GM21737 (cell line): ENCODE results near the gene HMCN1.
"Not testable (repeated sequence)": the region's sequence is repeated elsewhere in the genome, so short reads cannot be mapped to it uniquely, and the experiment has no call there.

Experiments used
- ATAC-seq: cut with Tn5 transposase; IDR thresholded peaks from one replicate; pipeline ENCODE4 v1.9.1; 2021; ENCODE audit warnings: mild to moderate bottlenecking, moderate library complexity; ENCODE audit not compliant: unreplicated experiment

Gene HMCN1

DNA sequence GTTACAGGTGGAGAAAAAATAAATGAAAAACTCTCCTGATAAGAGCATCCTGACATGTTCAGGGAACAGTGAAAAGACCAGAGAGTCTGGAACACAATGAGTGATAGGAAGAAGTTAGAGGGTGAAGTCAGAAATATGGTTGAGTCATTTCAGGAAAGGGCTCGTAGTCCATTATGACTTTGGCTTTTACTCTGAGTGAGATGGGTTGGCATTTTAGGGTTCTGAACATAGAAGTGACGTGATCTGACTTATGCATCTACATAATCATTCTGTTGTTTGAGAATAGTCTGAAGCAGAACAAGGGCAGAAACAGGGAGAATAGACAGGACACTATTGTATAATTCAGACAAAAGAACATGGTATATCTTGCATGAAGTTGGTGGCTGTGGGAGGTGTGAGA lies 5.8 kb downstream of the HMCN1 start:
- no peak for ATAC-seq

DNA sequence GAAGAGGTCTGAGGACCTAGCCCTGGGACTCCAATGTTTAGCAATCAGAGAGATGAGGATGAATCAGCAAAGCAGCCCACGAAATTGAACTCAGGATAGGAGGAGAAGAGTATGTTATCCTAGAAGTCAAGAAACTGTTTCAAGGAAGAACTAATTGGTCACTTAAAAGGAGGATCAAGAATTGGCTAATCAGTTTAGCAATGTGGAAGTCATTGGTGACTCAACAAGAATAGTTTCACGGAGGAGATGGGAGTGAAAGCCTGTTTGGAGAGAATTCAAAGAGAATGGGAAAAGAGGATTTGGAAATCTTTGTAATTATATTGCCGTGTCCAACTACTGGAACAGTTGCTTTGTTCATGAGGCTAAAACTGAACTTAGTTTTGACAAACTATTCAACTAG lies 7.4 kb downstream of the HMCN1 start:
- no peak for ATAC-seq

DNA sequence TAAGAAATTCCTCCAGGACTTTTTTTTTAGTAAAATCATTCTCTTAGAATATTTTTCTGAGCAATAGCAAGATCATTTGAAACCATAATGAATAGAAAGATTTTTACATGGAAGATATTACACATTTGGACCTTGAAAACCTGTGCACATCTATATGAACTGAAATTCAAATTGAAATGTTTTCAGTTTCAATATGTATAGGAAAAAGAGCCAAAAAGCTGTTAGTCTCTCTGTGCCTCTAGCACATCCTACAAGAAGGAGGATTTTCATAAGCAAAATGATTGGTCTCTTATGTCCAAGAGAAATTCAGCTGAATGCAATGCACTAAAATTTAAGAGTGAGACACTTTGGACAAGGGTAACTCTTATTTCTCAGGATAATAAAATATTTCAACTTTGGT lies 8.2 kb downstream of the HMCN1 start:
- no peak for ATAC-seq

DNA sequence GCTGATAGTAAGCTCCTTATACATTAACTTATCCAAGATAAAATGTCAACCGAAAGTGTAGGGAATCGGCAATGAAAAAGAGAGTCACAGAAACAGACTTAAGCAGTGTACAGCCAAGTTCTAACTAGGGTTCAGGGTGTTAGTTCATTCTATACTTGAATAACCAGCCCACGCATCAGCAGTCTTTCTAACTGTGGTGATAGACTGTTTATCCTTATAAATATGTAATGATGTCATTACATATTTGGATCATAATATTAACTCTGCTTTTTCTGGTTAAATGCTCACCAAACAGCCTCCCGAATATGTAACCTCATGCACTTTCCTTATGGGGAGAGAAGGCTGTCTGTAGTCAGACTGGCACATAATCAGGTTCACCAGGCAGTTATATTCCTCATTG lies 11.0 kb downstream of the HMCN1 start:
- ATAC-seq, result no peak

DNA sequence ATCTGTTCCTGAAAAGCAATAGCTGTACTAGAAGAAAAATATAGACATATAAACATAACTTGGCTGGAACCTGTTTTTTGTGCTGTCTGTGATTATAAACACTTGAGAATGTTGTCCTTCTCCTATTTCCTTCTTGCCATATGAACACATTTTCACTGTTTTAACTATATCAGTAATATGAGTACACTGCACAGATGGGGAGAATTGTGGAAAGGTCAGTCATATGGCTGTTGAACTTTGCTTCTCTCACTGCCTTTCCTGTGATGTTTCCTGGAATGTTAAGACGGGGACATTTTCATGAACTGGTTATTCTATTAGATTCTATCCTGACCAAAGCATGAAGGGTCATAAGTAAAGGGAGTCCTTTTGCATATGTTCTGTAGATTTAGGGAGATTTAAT lies 24.9 kb downstream of the HMCN1 start:
- ATAC-seq, result no peak

DNA sequence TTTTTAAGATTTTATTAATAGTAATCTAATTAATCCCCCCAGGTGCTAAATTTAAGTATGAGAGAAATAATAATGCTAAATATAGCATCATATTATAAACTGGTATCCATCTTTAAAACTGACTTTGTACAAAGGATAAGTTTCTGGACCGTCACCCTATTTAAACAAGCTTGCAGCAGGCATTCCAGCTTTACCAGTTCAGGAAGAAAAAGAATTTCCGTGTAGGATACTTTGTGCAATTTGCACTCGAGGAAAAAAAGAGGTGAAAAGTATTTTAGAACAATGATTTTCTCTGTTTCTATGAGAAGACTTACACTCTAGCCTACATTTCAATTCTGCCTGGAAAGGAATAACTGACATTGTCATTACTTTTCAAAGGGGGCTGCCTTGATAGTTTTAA lies 27.6 kb downstream of the HMCN1 start:
- ATAC-seq, result no peak

DNA sequence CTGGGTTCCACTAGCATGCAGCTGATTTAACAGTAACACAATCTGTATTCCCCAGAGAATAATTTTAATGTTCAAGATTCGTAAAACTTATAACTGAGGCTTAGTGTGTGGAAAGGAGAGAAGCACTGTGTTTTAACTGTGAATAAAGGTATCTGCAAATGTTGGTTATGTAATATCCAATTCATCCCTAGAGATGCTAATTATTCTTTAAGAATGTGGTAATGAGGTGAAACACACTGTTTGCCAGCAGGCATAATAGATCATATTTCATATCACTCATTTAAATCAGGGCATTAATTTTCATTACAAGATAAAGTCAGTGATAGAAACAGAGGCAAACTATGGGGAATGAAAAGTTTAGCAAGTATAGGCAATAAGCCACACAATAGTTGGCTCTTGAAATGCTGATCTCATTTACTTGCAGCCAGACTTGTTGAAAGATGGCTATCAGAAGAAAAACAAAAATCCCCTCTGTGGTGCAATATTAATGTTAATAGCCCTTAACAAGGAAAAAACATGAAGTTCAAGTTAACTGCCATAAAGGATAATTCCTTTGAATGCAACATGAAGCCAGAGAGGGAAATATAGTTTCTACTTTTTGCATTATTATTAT lies 33.4 kb downstream of the HMCN1 start:
- ATAC-seq, result no peak

DNA sequence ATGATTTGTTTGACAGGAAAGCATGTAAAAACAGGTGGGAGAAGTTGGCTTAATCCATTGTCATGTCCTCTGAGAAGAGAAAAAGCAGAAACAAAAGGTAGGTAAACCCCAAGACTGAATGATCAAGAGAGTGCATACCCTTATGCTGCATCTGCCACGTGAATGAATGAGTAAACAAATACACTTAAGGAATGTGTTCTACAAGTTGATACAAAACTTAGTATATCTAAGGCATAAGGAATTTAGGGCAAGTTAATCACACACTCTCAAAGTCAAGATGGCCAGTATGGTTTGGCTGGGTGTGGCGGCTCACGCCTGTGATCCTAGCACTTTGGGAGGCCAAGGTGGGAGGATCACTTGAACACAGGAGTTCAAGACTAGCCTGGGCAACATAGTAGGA lies 34.2 kb downstream of the HMCN1 start:
- no peak for ATAC-seq

DNA sequence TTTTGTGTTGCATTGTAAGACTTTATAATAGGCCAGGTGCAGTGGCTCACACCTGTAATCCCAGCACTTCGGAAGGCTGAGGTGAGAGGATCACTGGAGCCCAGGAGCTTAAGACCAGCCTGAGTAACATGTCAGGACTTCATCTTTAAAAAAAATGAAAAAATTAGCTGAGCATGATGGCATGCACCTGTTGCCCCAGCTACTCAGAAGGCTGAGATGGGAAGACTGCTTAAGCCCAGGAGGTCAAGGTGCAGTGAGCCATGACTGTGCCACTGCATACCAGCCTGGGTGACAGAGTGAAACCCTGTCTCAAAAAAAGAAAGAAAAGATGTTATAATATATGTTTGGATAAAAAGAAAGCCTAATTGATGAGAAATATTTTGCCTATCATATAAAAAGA lies 34.9 kb downstream of the HMCN1 start:
- no peak for ATAC-seq

DNA sequence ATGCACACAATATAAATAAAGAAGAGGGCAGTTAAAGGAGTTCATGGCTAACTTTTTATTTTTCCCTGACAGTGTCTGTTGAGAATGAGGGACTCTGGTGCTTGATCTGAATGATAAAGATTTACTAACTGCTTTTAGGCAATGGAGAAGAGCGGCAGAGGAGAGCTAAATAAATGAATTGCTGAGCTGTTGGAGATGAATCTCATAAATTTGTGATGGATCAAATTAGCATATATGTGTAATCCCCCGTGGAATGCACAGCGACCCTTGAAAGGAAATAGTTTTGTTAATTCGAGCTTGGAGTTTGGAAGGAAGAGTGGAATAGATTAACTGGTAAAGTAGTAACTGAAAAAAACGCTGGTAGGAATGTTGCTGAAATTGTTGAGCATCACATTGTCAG lies 40.2 kb downstream of the HMCN1 start:
- ATAC-seq, result no peak

DNA sequence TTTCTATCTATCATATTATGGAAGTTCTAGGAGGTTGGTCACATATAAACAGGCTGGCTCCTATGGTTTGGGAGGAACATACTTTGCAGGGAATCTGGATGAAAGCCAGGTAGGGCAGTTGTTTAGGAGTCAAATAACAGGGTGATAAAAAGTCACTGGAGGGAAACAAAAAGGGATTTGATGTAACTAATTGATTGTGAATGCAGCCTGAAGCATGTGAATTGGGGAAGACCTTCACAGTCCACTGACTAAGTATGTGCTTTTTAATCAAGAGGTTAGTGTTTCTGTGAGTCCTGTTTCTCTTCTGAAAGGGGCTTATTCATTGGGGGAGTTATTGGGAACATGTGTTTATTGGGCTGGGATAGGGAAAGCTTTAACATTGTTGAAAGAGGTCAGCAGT lies 41.3 kb downstream of the HMCN1 start:
- no peak for ATAC-seq

DNA sequence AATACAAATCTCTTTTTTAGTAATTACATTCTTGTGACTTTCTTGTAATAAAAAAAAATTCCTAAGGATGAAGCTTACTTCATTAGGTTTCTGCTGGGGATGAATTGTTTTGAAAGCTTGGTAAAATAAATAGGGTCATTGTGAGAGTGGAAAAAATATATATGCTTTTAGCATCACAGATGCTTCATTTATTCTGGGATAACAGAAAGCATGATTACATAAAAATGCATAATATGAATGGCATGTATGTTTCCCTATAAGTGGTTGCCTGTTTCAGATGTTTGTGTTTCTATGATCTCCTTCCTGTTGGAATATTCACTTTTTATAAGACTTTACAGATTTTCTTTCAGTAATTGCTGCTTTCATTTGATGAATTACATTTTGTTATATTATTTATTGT lies 42.3 kb downstream of the HMCN1 start:
- ATAC-seq, result no peak

DNA sequence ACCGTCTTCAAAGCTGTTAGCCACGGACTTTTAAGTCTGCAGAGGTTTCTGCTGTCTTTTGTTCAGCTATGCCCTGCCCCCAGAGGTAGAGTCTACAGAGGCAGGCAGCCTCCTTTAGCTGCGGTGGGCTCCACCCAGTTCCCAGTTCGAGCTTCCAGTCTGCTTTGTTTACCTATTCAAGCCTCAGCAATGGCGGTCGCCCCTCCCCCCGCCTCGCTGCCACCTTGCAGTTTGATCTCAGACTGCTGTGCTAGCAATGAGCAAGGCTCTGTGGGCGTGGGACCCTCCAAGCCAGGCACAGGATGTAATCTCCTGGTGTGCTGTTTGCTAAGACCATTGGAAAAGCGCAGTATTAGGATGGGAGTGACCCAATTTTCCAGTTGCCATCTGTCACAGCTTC lies 49.7 kb downstream of the HMCN1 start:
- ATAC-seq, result not testable (repeated sequence)

DNA sequence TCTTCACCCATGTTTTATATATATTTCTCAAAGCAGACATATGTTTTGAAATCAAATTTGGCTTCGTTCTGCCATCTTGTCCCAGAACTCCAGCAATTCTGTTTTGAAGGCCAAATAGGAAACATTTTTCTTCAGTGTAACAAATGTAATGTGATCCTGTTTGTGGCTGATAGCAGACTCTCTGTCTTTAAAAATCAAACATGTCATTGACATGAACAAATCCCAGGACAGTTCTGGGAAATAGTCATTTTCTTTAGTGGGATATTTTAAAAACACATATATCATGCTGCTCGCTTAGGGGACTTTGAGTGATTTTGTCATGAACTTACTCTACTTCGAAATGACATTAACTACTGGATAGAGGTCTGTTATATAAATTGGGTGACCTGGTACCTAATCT lies 51.4 kb downstream of the HMCN1 start:
- ATAC-seq, result no peak

DNA sequence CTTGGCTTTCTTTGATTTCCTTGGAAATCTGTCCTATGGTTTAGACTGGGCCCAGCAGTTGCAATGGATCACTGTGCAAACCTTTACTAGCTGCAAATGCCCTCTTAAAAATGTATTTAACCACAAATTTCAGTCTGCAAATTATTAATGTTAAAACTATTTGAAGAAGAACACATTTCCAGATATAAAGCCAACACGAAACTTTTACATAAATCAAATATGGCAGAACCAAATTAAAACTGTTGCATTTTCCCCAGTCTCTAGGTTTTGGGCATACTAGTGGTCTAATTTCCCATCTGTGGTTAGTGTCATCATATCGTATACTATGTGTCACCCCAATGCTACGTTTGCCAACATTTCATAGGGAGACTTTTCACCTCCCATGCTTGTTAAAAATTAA lies 52.3 kb downstream of the HMCN1 start:
- no peak for ATAC-seq

DNA sequence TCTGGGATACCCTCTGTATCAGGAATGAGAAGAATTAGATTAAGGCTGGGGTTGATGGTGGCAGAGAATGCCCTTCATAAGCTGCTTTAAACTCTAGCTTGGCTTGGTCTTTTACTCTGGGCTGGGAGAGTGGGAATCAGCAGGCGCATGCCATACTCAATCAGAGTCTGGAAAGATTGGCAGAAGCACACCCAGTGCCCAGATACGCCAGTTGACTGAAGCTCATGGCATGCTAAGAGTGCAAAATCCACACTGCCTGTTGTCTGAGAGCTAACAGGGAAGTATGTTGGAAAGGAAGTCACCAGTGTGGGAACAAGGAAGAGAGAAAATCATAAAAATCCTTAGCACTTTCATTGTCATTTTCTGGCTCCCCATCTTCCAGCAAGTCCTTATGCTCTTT lies 53.0 kb downstream of the HMCN1 start:
- ATAC-seq, result no peak

DNA sequence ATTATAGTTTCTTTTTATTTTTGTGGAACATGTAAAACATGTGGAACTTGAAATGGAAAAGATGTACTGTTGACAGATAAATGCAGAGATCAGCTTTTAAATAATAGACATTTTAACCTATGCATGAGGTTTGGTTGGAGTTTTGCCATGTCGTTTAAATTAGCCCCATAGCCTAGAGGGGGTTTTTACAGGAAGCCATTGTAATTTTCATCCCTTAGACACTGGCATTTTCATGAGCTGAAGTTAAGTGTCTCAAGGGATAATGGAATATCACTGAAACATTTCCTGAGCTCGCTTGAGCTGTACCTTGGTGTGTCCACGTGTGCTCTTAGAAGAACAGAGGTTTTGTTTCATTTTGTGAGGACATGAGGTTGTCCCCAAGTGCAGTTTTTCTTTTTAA lies 54.2 kb downstream of the HMCN1 start:
- no peak for ATAC-seq

DNA sequence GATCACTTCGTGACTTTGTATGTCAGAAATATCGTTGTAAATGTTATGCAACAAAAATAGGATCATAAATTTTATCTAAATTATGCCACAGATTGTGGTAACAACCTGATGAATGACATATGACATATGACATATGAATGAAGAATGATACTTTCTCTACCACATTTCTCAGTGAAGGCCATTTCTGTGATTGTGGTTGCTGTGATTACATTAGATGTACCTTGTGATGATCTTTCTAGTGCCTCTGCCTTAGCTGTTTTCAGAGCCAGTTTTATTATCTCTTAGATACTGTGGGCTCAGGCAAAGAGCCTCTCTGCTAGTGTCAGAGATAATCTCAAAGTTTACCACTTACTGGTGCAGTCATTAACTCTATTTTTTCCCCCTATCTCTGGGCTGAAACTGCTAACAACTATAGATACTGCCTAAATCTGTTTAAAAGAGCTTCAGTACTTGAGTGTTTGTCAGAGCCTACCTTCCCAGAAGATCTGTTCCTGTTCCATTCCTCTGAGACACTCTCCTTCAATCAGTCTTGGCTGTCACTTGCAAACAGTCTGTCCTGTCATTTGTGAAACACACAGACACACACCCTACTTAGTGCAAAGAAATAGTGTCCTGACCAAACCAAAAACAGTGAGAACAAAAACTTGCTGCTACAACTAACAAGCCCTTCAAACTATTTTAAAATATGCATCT lies 55.5 kb downstream of the HMCN1 start:
- ATAC-seq, result no peak

DNA sequence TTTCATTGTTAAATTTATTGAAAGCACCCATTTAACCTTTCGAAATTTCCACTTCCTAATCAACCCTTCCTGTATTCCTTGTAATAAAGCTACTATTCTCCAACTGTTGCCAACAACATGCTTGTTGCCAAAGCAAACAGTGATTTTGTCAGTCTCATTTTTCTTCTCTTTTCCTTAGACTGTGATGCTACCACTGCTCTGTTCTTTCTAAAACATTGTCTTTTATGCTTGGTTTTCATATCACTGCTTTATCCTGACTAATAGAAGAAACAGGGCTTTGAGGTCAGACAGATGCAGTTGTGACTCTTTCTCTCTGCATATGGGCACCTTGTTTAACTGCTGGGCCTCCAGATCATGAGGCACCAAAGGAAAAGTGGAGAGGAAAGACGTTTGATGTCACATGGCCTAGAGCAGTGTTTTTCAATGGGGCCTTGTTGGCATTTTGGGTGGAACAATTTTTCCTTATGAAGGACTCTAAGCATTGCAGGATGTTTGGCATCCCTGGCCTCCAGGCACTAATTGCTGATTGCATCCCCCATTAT lies 56.1 kb downstream of the HMCN1 start:
- no peak for ATAC-seq

DNA sequence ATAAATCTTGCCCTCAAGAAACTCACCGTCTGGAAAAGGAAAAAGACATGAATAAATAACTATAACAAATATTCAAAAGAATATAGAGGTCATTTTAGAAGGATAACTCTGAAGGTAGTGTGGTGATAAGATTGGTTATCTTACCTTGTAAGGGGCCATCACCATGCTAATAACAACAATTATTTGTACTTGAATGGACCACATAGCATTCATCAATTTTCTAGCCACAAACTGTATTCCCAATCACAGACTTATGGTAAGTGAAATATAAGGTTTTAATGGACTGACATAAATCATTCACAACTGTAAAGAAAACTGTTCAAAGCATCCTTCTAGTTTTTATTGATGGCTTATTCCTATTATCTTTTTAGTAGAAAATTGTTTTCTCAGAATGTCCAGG lies 57.8 kb downstream of the HMCN1 start:
- ATAC-seq, result no peak

DNA sequence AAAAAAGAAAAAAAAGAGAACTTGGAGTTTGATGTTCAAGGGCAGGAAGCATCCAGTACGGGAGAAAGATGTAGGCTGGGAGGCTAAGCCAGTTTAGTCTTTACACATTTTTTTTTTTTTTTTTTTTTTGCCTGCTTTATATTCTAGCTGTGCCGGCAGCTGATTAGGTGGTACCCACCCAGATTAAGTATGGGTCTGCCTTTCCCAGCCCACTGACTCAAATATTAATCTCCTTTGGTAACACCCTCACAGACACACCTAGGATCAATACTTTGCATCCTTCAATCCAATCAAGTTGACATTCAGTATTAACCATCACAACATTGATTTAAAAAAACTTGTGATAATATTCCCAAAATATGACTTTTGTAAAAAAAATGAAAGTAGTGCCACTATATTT lies 60.3 kb downstream of the HMCN1 start:
- ATAC-seq, result not testable (repeated sequence)

DNA sequence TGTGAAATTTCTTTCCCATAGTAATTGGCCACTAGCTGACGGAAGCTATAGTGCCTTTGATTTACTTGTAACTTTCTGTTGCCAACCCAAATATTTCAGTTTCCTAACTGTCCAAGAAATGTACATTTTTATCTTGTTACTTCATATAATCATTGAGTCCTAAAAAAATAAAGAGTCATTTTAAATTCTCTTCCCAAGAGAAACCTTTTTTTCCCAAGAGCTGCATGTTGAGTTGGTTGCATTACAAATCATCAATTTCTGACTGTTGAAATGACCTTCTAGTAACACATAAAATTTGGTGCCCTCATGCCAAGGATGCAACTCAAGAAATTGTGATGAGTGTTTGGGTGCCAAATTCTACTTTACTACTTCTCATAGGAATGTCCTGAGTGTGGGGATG lies 61.0 kb downstream of the HMCN1 start:
- no peak for ATAC-seq

DNA sequence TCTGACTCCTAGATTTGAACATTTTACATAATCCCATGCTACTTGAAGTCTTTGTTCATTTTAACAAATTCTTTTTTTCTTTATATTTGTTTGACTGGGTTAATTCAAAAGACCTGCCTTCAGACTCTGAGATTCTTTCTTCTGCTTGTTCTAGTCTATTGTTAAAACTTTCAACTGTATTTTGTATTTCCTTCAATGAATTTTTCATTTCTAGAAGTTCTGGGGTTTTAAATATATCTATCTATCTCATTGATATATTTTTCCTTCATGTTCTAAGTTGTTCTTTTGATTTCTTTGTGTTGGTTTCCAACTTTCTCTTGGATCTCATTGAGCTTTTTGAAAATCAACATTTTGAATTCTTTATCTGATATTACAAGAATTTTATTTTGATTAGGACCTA lies 64.3 kb downstream of the HMCN1 start:
- ATAC-seq, result no peak
